NCI-H2107 (cell line): ENCODE data around the gene ADARB1.

Experiments used
- DNase-seq: peaks from one replicate; lab custom pipeline; 2025; lab: John Stamatoyannopoulos, UW

The ADARB1 gene

DNA sequence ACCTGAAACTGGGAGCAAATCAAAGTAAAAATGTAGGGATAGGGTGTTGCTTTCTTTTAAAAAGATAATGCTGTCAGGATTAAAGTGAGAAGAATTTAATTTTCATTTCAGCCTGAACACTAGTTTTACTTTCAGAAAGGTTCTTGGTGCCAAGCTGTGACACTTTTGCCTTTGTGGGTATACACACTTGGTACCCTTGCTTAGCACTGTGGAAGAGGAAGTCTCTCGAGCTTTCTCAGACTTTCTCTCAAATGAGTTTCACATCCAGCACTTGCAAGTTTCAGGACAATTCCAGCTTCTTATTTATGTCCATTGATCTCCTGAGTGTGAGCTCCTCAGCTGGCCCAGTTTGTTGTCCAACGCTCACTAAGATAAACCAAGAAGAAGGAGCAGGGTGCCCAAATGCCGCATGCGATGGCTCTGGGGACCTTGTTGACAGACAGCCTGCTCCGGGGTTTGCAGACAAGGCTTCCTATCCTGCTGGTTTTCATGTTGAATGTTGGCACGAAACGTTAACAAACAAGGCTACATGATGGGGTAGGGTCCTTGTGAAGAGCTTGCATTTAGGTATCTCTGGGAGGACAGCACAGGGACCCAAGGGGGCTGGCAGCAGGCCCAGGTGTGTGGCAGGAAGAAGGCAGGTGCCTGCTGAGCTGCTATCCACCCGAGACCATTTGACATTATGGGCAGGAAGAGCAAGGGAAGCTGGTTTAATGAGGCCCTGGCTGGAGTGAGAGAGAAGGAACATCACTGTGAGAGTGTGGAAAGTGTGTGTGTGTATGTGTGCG is 133.7 kb downstream of the ADARB1 start:
- no peak for DNase-seq

DNA sequence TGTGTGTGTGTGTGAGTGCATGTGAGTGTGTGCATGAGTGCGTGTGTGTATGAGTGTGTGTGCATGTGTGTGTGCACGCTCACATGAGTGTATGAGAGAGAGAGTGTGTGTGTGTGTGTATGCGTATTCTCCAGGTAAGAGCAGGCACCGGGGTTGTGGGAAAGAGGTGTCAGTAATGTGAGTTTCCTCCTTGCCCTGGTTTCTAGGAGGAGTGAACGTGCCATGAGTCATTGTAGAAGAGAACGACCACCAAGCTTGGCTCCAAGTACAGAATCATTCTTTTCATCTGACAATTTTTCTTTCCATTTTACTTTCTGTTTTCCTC is 134.2 kb downstream of the ADARB1 start:
- no peak for DNase-seq

DNA sequence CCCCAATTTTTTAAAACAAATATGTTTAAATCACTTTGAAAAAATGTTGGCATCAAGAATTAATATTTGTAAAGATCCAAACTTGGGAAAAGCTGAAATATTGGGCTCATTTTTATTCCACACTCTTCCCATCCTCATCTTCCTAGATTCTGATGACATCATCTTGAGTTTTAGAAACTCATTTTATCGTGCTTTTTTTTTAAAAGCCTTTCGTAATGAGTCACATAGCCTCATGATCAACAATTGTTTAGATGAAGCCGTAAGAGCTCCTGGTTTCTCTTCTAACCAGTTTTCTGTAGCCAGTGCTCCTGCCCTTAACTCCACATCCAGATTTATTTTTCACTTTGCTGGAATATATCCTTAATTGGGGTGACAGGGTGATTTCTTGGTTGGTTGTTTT is 134.7 kb downstream of the ADARB1 start:
- no peak for DNase-seq

DNA sequence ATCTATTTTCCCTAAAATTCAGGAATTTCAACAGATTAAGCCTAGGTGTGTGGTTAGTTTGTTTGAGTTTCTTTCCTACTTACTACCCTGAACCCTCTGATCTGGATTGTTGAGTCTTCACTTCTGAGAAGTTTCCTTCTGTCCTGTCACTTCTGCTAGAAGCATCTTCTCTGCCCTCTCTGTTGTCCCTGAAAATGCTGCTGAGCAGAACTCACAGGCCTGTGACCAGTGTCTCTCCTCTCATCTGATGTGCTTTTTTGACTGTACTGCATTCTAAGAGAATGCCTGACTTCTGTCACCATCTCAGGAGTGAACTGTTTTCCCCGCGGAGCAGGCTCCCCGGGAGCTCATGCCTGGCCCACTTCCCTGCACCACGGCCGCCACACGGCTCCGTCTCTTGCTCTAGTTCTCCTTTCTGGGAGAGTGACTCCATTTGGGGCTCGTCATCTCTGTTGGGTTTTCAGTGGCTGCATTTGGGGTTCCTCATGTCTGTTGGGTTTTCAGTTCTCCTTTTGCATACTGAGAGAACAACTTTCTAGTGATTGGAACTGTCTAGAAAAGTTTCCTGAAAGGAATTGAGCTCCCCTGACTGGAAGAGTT is 135.4 kb downstream of the ADARB1 start:
- no peak for DNase-seq

DNA sequence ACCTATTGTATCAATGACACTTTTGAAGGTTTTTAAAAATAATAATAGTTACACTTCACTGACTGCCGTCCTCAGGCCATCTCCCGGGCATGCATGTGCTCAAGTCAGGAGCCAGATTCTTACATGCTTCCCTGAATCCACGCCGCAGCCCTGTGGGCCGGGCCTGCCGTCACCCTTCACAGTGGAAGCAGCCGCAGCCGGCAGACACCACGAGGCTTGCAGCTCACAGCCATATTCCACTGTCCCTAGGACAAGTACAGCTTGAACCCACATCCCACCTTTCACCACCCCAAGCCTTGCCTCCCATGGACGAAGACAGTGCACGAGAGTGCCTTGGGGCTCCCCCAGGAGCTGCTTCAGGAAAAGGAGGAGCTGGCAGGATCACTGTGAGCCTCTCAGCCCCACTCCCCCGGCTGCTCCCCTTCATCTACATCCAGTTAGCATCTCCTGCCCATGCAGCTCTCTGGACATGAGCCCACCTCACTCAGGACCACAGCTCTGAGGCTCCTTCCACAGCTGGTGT is 136.1 kb downstream of the ADARB1 start:
- DNase-seq: no peak

DNA sequence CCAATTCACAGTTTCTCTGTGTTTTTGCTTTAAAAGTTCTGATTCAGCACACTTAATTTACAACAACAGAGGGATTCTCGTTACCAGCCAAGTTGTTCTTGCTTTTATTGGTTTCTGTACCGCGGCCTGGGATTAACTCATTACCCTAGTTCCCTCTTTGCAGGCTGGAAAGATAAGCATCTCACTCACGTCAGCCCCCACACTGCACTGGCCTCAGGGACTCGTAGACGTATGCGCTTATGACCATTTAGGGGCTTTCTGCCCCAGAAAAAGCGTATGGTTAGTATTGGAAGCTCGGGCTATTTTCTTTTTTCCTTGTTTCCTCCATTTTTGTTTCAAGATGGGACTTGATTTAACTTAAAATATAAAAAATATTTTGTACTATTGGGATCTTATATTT is 137.3 kb downstream of the ADARB1 start:
- DNase-seq: no peak

DNA sequence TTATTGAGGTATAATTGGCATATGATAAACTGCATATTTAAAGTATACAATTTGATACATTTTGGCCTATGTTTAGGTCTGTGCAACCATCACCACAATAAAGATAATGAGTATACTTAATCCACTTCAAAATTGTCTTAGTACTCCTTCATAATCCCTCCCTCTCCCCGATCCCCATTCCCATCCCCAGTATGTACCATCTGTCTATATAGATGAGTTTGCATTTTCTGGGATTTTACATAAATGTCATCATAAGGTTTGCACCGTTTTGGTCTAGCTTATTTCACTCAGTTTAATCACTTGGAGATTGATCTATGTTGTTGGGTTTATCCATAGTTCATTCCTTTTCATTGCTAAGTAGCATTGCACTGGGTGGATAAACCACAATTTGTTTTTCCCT is 139.0 kb downstream of the ADARB1 start:
- DNase-seq: no peak

DNA sequence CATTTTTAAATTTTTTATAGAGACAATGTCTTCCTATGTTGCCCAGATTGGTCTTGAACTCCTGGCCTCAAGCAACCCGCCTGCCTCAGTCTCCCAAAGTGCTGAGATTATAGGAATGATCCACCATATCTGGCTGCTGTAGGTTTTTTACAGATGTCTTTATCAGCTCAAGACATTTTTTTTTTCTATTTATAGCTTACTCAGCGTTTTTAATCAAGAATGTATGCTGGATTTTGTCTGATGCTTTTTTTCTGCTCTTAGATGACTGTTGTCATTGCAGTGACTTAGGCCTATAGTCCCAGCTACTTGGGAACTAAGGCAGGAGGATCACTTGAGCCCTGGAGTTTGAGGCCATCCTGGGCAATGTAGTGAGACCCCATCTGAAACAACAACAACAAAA is 140.8 kb downstream of the ADARB1 start:
- no peak for DNase-seq

DNA sequence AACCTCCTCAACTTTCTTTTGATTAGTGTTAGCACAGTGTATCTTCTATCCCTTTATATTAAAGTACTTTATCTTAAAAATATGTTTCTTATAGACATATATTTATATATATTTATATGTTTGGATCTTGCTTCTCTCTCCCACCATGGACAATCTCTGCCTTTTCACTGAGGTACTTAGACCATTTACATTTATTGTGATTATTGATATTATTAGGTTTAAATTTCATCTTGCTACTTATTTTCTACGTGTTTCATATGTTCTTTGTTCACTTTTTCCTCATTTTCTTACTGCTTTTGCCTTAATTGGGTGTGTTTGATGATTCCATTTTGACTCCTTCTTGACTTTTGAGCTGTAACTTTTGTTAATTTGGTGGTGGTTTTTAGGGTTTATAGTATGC is 142.6 kb downstream of the ADARB1 start:
- no peak for DNase-seq

DNA sequence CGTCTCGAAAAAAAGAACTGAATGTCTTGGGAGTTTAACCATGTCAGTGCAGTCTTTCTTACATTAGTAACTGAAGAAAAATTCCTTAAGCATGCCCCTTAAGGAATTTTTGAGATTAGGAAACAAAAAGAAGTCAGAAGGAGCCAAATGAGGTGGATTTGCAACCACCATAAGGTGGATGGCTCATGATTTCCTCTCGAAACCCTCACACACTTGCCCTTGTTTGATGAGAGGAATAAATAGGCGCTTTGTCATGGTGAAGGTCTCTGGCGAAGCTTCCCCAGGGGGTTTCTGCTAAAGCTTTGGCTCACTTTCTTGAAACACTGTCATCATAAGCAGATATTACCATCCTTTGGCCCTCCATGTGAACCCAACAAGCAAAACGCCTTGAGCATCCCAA is 145.1 kb downstream of the ADARB1 start:
- no peak for DNase-seq

DNA sequence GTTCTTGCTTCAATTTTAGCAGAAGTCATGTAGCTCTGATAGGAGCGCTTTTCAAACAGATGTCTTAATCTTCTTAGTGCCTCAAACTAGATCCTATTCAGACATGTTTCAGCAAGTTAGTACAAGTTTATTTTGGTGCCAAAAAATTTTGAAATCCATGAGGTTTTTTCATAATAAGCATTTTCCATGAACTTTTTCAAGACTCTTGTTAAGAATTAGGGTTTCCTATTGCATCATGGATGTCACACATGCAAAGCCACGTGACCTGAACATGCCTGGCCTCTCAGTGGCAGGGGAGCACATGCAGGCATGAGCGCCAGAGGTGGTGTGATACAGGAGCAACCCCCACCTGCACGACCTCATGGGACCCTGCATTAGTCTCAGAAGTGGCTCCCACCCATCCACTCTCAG is 145.7 kb downstream of the ADARB1 start:
- DNase-seq: no peak

DNA sequence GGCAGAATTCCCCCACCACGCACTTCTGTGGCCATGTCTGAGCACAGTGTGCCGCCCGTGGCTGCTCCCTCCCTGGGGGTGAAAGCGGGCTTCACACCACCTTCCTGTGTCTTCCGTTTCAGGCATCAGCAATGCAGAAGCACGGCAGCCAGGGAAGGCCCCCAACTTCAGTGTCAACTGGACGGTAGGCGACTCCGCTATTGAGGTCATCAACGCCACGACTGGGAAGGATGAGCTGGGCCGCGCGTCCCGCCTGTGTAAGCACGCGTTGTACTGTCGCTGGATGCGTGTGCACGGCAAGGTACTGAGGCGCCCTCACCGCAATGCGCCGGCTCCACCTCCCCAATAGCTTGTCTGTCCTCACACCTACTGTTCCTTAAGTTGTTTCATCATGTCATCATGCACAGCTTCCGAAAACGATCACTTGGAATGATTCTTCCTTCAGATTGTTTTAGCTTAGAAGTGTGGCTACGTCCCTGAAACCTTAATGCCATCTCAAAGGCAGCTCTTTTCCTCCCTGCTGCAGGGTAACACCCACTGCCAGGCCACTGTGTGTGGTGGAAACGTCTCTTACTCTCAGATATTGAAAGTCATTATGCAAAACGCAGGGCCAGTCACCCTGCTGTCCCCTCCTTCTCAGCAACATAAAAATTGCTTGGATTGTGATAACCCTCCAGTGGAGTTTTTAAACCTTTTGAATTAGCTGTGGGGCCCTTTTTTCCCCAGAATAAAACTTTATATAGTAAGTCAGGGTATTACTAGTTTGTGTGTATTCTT is 146.5 kb downstream of the ADARB1 start:
- DNase-seq: no peak

DNA sequence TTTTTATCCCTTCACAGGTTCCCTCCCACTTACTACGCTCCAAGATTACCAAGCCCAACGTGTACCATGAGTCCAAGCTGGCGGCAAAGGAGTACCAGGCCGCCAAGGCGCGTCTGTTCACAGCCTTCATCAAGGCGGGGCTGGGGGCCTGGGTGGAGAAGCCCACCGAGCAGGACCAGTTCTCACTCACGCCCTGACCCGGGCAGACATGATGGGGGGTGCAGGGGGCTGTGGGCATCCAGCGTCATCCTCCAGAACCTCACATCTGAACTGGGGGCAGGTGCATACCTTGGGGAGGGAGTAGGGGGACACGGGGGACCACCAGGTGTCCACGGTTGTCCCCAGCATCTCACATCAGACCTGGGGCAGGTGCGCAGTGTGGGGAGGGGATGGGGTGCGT is 147.6 kb downstream of the ADARB1 start:
- no peak for DNase-seq

DNA sequence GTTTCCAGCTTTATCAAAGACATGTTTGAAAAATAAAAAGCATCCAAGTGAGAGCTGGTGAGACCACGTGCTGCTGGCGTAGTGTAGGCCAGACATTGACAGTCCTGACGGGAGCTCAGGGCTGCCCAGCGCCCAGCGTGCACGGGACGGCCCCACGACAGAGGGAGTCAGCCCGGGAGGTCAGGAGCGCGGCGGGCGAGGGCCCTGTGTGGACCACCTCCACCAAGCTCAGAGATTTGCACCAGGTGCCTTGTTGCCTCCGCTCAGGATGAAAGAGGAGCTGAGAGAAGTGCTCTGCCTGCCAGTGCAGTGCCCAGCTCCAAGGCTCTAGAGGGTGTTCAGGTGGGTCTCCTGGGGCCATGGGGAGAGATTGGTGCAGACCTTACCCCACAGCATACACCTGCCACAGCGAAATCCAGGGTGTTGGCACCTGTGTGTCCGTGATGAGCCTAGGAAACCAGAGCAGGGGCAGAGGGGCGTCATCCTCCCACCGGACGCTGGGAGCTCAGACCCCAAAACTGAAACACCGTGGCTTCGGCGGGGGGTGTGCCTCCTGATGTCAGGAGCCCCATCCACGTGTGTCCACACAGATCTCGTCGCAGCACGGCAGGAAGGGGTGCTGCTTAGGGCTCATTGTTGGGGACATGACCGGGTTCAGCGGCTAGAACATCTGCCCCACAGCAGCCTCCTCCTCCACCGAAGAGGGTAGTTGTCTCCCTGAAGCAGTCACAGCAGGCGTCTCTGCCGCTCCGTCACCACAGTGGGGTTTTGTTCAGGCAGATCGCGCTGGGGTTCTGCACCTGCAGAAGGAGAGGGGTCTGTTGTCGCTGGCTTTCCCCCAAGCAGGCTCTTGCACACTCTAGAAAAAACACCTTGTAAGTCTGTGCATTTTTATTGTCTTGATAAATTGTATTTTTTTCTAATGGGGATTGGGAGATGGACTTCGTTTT is 149.1 kb downstream of the ADARB1 start:
- DNase-seq: no peak

DNA sequence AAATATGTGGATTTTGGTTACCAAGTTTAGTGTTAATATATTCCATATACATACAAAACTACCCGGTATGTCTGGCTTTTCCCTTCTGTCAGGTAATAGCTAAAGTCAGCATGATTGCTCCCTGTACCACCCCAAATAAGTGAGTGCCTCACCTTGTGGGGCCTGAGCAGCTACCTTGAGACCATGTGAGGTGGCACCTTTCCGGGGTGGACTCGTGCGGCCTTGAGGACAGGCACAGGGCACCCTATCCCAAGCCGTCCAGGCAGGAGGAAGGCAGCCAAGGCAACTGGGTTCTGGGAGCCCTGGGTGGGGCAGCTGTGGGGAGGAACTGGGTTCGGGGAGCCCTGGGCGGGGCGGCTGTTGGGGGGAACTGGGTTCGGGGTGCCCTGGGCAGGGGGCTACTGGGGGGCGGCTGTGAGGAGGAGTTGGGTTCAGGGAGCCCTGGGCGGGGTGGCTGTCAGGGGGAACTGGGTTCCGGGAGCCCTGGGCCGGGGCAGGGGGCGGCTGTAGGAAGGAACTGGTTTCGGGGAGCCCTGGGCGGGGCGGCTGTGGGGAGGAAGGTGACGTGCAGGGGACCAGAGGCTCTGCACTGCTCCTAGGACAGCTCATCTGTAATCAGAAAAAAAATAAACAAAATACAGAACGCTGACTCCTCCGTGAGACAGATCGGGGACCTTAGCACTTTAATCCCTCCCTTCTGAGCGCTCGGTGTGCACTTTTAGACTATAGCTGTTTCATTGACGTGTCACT is 150.0 kb downstream of the ADARB1 start:
- DNase-seq: no peak

DNA sequence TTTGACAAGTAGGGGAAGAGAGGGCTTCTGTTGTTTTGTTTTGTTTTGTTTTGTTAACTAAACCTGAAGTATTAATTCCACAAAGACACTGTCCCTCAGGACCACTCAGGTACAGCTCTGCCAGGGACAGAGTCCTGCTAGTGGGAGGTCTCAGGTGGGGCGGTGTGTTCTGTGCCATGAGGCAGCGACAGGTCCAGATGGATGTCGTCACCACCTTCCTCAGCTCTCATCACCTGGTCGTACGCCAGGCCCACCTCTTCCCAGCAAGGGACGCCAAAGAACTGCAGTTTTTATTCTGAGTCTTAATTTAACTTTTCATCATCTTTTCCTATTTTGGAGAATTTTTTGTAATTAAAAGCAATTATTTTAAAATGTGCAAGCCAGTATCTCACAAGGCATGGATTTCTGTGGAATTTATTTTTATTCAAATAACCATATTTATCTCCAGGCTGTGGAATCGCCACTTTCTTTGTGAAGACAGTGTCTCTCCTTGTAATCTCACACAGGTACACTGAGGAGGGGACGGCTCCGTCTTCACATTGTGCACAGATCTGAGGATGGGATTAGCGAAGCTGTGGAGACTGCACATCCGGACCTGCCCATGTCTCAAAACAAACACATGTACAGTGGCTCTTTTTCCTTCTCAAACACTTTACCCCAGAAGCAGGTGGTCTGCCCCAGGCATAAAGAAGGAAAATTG is 150.8 kb downstream of the ADARB1 start:
- no peak for DNase-seq

DNA sequence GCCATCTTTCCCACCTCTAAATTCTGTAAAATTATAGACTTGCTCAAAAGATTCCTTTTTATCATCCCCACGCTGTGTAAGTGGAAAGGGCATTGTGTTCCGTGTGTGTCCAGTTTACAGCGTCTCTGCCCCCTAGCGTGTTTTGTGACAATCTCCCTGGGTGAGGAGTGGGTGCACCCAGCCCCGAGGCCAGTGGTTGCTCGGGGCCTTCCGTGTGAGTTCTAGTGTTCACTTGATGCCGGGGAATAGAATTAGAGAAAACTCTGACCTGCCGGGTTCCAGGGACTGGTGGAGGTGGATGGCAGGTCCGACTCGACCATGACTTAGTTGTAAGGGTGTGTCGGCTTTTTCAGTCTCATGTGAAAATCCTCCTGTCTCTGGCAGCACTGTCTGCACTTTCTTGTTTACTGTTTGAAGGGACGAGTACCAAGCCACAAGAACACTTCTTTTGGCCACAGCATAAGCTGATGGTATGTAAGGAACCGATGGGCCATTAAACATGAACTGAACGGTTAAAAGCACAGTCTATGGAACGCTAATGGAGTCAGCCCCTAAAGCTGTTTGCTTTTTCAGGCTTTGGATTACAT is 151.5 kb downstream of the ADARB1 start:
- no peak for DNase-seq

DNA sequence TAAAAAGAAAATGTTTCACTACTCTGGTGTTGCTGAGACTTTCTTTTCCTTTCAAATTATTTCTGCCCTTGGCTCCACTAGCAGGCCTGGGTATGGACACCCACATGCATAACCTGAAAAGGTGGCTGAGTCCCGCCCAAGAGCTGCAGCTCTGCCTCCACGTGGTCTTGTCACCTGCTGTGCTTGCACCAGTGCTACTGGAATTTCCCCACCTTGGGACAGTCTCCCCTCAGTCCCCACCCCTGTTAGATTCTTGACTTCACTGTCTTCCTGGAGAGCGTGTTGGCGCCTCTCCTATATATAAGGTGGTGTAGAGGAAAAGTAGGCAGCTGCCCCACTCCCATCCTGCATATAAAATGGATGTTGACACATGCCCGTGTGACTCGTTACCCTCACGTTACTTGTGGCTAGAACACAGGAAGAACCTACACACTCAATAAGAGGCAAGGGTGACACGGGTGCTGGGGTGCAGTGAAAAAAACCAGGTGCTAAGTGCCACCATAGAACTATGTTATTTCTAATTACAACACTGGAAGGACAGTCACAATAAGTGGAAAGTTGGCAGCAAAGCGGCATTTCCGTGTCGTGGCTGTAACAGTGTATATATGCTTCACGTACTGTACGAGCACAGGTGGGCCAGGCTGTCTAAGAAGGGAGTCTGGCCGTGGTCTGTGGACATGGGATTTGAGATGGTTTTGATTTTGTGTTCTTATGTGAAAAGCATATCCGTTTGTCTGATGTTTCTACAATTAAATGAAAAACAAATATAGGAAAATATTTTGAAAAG is 152.4 kb downstream of the ADARB1 start:
- no peak for DNase-seq

DNA sequence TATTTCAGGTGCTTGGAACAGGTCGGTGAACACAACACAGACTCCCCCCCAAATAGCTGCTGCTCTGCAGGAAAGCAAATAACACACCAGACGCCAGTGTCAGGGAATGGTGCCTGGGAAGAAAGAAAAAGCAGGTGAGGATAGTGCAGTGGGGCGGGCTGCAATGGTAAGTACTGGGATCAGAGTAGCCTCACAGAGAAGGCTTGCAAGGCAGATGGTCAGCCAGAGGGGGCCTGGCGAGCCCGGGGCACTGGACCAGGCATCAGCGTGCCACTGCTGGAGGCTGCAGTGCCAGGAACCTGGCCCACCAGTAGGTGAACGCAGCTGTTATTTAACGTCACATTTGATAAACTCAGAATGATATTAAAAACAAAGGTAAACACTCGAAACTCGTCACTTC is 153.4 kb downstream of the ADARB1 start:
- no peak for DNase-seq
